T-helper 1 cell treated with Interleukin-12 subunit alpha and Interleukin-12 subunit beta and Interleukin-4 antibody, amounts not matched to agents 30 μg/mL and 1 μg/mL, for 36 hours (primary cell): ENCODE measurements around the gene SLC16A5.

Source experiments
- H3K27ac Mint-ChIP-seq: one replicate; pipeline ENCODE4 v1.8.0; 2021; ENCODE audit warnings: mild to moderate bottlenecking, mixed read lengths
- H3K27me3 Mint-ChIP-seq: one replicate; pipeline ENCODE4 v1.8.0; 2021; ENCODE audit warnings: low read depth, mixed read lengths
- H3K36me3 Mint-ChIP-seq: one replicate; pipeline ENCODE4 v1.8.0; 2021; ENCODE audit warnings: low read depth, mixed read lengths
- H3K4me1 Mint-ChIP-seq: one replicate; pipeline ENCODE4 v1.8.0; 2021; ENCODE audit warnings: low read depth, mixed read lengths
- H3K4me3 Mint-ChIP-seq: one replicate; pipeline ENCODE4 v1.8.0; 2021; ENCODE audit warnings: mild to moderate bottlenecking, moderate library complexity, mixed read lengths
- H3K9me3 Mint-ChIP-seq: one replicate; pipeline ENCODE4 v1.8.0; 2021; ENCODE audit warnings: mixed read lengths

Gene SLC16A5

GRCh38 chr17:75108193-75108592 lies 20.4 kb downstream of the SLC16A5 start:
- Mint-ChIP-seq H3K9me3 (no peaks in the 10 kb centered on the region), H3K4me3 (peak overlapping the region; percentile 94), H3K27me3 (peaks cover 2% of the 10 kb centered on the region), H3K36me3 (peaks cover 9% of the 10 kb centered on the region), H3K27ac (peak overlapping the region; percentile 8), H3K4me1 (peaks cover 20% of the 10 kb centered on the region)

DNA sequence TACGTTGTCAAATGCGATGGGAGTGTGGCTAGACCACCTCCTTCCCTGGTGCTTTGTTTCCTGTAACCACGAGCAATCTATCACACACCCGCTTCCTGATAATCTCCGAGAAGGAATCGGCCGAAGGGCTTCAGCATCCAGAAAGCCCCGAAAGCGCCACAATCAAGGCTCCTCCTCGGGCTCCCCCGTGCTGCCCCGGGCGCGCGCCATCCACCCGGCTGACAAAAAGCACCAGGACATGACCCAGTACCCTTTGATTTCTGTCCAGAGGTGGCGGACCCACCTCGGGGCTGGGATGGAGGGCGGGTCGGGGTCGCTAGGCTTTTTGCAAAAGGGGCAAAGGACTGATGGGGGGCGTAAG lies 21.3 kb downstream of the SLC16A5 start:
- Mint-ChIP-seq H3K27me3 (peaks cover 2% of the 10 kb centered on the region), H3K4me1 (peaks cover 21% of the 10 kb centered on the region), H3K36me3 (peaks cover 10% of the 10 kb centered on the region), H3K9me3 (no peaks in the 10 kb centered on the region), H3K27ac (no peak overlapping the region), H3K4me3 (peak overlapping the region; percentile 94)

DNA sequence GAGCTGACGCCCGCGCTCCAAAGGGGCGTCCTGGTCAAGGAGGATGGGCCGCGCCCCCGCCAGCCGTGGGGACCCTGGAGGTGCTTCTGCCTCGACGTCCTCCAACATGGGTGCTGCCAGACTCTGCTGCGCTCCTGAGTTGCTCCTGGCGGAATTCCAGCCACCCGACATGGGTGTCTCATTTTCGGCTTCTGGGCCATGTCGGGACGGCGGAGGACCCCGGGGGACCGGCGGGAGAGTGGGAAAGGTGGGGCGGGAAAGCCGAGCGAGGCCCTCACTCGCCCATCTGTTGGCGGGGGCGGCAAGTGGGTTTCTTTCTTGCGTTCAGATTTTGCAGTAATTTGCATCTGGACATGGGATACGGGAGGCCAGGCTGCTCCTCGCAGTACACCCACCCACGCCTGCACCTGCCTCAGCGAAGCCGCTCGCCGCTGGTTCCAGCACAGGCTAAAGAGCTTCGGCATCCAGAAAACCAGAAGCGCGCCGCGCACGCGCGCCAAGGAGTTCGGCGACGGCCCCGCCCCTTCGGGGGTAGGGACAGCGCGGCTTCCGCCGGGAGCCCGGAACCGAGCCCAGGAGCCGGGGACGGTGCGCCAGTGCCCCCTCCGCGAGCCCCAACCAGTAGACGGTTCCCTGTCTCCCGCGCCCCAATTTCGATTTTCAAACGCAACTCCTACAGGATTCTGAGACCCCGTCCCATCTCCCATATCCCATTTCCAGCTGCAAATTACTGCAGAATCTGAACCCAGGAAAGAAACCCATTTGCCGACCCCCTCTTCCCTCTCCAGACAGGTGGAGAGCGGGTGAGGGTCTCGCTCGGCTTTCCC lies 21.9 kb downstream of the SLC16A5 start, which contains the start of gene ARMC7:
ARMC7 (plus strand) TSS at position 563 of the 827 bp plus-strand sequence. CDS start 320 bp downstream, outside the sequence.
- Mint-ChIP-seq H3K36me3 (peaks cover 14% of the 10 kb centered on the region), H3K27me3 (peaks cover 2% of the 10 kb centered on the region), H3K9me3 (no peaks in the 10 kb centered on the region), H3K27ac (peak within 1 kb of the TSS; percentile 83), H3K4me3 (peak within 1 kb of the TSS; percentile 94), H3K4me1 (peaks cover 26% of the 10 kb centered on the region)

- Mint-ChIP-seq H3K4me3 (peak overlapping the region; percentile 94), H3K36me3 (peaks cover 18% of the 10 kb centered on the region), H3K9me3 (no peaks in the 10 kb centered on the region), H3K27ac (peak overlapping the region; percentile 78), H3K27me3 (peaks cover 2% of the 10 kb centered on the region), H3K4me1 (peaks cover 31% of the 10 kb centered on the region)
These were observed 22.6 kb downstream of the SLC16A5 start for GRCh38 chr17:75110234-75110937.

- Mint-ChIP-seq H3K27ac (peak overlapping the region; percentile 41), H3K4me1 (peaks cover 28% of the 10 kb centered on the region), H3K4me3 (peak overlapping the region; percentile 15), H3K9me3 (no peaks in the 10 kb centered on the region), H3K27me3 (peaks cover 2% of the 10 kb centered on the region), H3K36me3 (peaks cover 18% of the 10 kb centered on the region)
These were observed 24.1 kb downstream of the SLC16A5 start for GRCh38 chr17:75111777-75112335.

- H3K4me3 Mint-ChIP-seq = peak overlapping the region; percentile 96
- H3K4me1 Mint-ChIP-seq = peaks cover 30% of the 10 kb centered on the region
- H3K27me3 Mint-ChIP-seq = no peaks in the 10 kb centered on the region
- H3K9me3 Mint-ChIP-seq = no peaks in the 10 kb centered on the region
- peaks cover 23% of the 10 kb centered on the region for H3K36me3 Mint-ChIP-seq
- peak overlapping the region; percentile 95 for H3K27ac Mint-ChIP-seq
These were observed 26.2 kb downstream of the SLC16A5 start for GRCh38 chr17:75113798-75114551.

GRCh38 chr17:75114552-75115314 lies 27.0 kb downstream of the SLC16A5 start:
- Mint-ChIP-seq H3K9me3 (no peaks in the 10 kb centered on the region), H3K27ac (peak overlapping the region; percentile 95), H3K36me3 (peaks cover 23% of the 10 kb centered on the region), H3K4me3 (peak overlapping the region; percentile 96), H3K4me1 (peaks cover 30% of the 10 kb centered on the region), H3K27me3 (no peaks in the 10 kb centered on the region)

GRCh38 chr17:75115555-75115954 lies 27.8 kb downstream of the SLC16A5 start:
- Mint-ChIP-seq H3K27ac (no peak overlapping the region), H3K27me3 (no peaks in the 10 kb centered on the region), H3K9me3 (no peaks in the 10 kb centered on the region), H3K4me3 (no peak overlapping the region), H3K36me3 (peaks cover 25% of the 10 kb centered on the region), H3K4me1 (peaks cover 27% of the 10 kb centered on the region)

DNA sequence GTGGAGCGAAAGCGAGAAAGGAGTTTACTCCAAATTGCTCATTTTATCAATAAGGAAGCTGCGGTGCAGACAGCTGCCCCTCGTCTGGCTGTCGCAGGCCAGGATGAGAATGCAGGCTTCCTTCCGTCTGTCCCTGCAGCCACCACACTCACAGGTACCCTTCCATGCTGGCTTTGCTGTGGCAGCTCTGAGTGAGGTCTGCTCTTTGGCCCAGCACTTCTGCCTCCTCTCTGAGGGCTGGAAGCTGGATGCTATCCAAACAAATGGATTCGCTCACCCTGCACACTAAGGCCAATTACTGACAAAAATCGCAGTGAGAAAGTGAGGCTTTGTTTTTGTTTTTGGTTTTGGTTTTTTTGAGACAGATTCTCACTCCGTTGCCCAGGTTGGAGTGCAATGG lies 29.0 kb downstream of the SLC16A5 start:
- Mint-ChIP-seq H3K4me1 (peaks cover 22% of the 10 kb centered on the region), H3K4me3 (no peak overlapping the region), H3K27me3 (no peaks in the 10 kb centered on the region), H3K36me3 (peaks cover 30% of the 10 kb centered on the region), H3K9me3 (no peaks in the 10 kb centered on the region), H3K27ac (no peak overlapping the region)

- Mint-ChIP-seq H3K27ac (no peak overlapping the region), H3K4me1 (peaks cover 16% of the 10 kb centered on the region), H3K36me3 (peaks cover 26% of the 10 kb centered on the region), H3K27me3 (no peaks in the 10 kb centered on the region), H3K4me3 (no peak overlapping the region), H3K9me3 (no peaks in the 10 kb centered on the region)
These were observed 30.6 kb downstream of the SLC16A5 start for GRCh38 chr17:75118307-75118706.

DNA sequence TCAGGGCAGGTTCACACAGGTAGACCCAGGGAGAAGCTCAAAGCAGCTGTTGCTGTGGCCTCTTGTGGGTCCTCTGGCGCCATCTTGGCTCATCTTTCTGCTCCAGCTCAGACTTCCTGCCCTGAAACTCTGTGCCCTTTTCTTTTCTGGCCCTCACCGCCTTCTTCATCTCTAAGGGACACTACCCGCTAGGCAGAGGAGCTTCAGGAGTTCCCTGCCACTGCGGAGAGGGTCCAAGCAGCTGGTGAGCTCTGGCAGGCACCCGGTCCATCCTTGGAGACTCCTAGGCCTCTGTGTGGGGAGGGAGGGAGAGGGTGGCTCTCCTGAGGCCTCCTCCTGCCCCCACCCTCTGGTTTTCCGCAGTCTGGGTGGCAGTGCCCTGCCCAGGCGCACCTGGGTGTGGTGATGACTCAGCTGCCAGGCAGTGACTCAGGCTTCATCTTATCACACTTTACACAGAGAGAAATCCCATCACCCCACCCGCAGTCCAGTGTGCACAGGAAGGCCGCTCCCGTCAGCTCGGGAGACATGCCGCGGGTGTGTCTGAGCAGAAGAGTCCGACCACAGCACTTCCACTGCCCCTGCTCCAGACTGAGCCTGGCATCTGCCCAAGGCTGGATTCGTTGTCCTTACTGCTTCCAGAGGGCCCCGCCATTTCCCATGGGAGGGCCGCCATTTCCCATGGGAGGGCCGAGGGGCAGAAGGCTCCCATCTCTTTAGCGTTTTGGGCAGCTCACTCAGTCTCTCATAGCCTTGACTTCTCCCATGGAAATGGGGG lies 36.5 kb downstream of the SLC16A5 start:
- Mint-ChIP-seq H3K27ac (peak overlapping the region; percentile 87), H3K27me3 (no peaks in the 10 kb centered on the region), H3K4me3 (peak overlapping the region; percentile 13), H3K9me3 (no peaks in the 10 kb centered on the region), H3K36me3 (peaks cover 29% of the 10 kb centered on the region), H3K4me1 (peaks cover 25% of the 10 kb centered on the region)

- H3K9me3 Mint-ChIP-seq = no peaks in the 10 kb centered on the region
- peak overlapping the region; percentile 84 for H3K27ac Mint-ChIP-seq
- peak overlapping the region; percentile 36 for H3K4me3 Mint-ChIP-seq
- peaks cover 33% of the 10 kb centered on the region for H3K36me3 Mint-ChIP-seq
- peaks cover 25% of the 10 kb centered on the region for H3K4me1 Mint-ChIP-seq
- no peaks in the 10 kb centered on the region for H3K27me3 Mint-ChIP-seq
These were observed 37.0 kb downstream of the SLC16A5 start for GRCh38 chr17:75124819-75125162.

GRCh38 chr17:75125984-75126383 lies 38.2 kb downstream of the SLC16A5 start:
- Mint-ChIP-seq H3K4me3 (peak overlapping the region; percentile 35), H3K9me3 (no peaks in the 10 kb centered on the region), H3K27ac (peak overlapping the region; percentile 75), H3K4me1 (peaks cover 30% of the 10 kb centered on the region), H3K36me3 (peaks cover 31% of the 10 kb centered on the region), H3K27me3 (no peaks in the 10 kb centered on the region)
